Central memory CD4-positive, alpha-beta T cell (primary cell): ENCODE data around the gene TMEM151B.
"Not testable (repeated sequence)": the region's sequence is repeated elsewhere in the genome, so short reads cannot be mapped to it uniquely, and the experiment has no call there.

ENCODE experiments used
- DNase-seq: peaks from one replicate; pipeline ENCODE4 v3.0.0; 2022

TMEM151B gene

DNA sequence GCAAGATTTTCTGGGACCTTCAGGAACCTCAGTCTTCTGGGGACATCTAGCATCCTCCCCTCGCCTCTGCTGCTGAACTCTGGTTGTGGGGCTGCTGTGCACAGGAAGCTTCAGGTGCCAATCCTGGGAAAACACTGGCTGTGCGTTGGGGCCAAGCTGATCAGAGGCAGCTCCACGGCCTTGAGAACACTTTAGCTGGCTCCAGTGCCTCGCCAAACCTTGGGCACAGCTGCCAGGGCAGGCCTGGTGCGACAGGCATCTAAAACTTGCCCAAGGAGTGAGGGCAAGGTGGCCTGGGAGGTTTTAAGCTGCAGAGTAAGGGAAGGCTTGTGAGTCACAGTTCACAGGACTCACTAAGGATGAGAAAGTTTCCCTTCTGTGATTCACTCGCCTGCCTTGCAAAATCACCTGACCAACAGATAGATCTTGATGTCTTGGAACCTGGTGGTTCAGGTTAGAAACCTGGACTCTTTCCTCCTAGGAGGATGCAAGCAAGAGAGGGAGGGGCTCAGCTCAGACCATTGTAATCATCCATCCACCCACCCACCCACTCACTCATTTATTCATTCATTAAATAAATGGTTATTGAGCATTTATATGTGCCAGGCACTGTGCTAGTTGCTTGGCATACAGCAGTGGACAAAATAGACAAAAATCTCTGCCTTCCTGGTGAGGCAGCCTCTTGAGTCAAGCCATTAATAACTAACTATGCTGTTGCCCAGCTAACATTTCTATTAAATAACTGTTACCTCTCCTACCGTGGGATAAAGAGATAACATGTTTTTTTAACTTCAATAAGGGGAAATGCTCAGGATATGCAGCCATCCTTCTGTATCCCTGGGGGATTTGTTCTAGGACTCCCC is 69.7 kb downstream of the TMEM151B start:
- DNase-seq: no peak

- DNase-seq: no peak
These were observed 71.0 kb downstream of the TMEM151B start for GRCh38 chr6:44341095-44341890.

DNA sequence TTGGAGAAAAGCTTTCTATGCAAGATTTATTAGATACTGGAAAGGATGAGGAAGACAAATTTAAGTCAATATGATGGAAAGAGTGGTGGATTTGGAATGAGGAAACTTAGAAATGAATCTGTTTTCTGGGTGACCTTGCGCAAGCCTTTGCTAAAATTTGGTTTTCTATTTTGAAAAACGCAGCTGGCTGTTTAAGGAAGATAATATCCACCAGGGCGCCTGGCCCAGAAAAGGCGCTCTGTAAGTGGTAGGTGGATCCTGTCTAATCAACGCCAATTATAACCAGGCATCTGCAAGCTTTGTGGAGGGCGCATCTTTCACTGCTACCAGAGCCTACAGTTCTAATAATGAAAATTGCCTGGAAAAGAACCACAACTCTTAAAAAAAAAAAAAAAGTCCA is 71.8 kb downstream of the TMEM151B start:
- DNase-seq: no peak

- DNase-seq: peak; percentile 1
These were observed 72.2 kb downstream of the TMEM151B start, which contains the start of gene SPATS1 for GRCh38 chr6:44342489-44342888. SPATS1 (plus strand) TSS chr6:44342650; CDS start chr6:44343096, 446 bp downstream.

GRCh38 chr6:44346818-44347217 is 76.6 kb downstream of the TMEM151B start:
- DNase-seq: not testable (repeated sequence)

DNA sequence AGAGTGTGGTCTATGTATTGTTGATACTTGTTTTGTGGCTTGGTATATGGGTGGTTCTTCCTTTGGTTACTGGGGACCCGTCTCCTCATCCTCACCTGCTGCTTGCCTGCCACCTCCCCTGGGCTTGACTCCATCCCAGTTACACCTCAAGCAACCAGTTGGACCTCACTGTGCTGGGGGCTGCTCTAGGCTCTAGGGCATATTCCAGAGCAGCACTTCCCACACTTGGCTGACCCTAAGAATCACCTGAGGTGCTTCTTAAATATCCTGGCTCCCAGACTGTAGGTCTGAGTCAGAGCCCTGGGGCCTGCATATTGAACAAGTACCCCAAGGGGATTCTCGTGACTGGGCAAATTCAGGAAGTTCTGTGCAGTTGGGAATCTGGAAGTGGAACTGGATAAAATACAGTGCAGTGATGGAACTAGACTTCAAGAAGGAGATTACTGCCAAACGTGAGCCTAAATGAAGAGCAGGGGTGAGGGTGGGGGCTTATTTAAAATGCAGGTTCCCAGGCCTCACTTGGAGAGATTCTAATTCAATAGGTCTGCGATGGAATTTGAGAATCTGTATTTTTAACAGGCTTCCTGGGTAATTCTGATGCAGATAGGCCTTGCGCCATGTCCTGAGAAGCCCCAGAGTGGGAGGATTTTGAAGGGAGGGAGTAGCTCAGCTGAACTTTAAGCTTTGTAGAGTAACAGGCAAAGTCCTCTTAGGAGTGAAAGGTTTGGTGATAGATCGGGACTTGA is 79.8 kb downstream of the TMEM151B start:
- no peak for DNase-seq

GRCh38 chr6:44350650-44350994 is 80.4 kb downstream of the TMEM151B start:
- DNase-seq: not testable (repeated sequence)

DNA sequence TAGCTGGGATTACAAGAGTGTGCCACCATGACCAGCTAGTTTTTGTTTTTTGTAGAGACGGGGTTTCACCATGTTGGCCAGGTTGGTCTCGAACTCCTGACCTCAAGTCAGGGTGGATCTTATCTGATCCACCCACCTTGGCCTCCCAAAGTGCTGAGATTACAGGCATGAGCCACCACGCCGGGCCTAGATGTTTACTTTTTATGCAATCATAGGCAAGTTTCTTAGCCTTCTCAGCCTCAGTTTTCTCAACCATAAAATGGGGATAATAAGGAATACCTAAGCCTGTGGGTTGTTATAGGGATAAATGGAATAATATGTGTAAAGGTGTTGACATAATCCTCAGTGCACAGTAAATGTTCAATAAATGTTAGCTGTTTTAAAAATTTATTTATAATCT is 82.0 kb downstream of the TMEM151B start:
- no peak for DNase-seq

GRCh38 chr6:44353336-44353735 is 83.1 kb downstream of the TMEM151B start:
- no peak for DNase-seq

- no peak for DNase-seq
These were observed 85.4 kb downstream of the TMEM151B start for GRCh38 chr6:44355640-44356039.

GRCh38 chr6:44356487-44356886 is 86.2 kb downstream of the TMEM151B start:
- no peak for DNase-seq
